HG03442 (cell line): ENCODE results near the gene SCAP.
A peak's percentile ranks its signal among the peaks of the same experiment; 100 is the strongest.
"Not testable (repeated sequence)": the region's sequence is repeated elsewhere in the genome, so short reads cannot be mapped to it uniquely, and the experiment has no call there.

Experiments
- ATAC-seq: cut with Tn5 transposase; IDR thresholded peaks from one replicate; pipeline ENCODE4 v1.9.1; 2021; ENCODE audit warnings: mild to moderate bottlenecking, moderate library complexity; ENCODE audit not compliant: unreplicated experiment

Gene SCAP

DNA sequence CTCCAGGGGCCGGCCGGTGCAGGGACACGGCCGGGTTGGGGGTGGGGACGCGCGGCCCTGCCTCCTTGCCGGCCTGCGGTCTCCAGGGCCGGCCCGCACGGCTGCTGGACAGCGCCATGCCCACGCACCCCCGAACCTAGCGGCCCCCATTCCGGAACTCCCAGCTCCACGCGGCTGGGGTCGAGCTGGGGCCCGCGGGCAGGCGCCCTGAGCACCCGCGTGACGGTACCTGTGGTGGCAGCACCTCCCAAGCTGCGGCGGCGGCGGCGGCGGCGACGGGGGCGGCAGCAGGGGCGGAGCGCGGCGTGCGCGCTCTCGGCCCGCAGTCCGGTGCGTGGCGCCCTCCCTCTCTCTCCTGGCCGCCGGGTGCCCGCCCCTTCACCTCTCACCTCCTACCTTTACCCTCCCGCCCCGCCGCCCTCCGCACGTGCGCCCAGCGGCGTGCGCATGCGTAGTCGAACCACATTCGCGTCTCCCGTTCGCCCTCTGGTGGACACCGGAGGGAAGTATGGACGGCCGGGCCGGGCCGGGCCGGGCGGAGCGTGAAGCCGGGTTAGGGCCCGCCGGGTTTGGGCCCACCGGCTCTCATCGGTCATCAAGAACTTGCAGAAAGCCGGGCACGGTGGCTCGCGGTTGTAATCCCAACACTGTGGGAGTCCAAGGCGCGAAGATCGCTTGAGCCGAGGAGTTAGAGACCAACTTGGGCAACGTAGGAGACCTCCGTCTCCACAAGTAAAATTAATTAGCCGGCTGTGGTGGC, at the start of gene SCAP:
TSS of gene SCAP (minus strand) at position 372 of the 760 bp plus-strand sequence. CDS start 32,948 bp downstream, outside the sequence.
- ATAC-seq: peak; percentile 89

DNA sequence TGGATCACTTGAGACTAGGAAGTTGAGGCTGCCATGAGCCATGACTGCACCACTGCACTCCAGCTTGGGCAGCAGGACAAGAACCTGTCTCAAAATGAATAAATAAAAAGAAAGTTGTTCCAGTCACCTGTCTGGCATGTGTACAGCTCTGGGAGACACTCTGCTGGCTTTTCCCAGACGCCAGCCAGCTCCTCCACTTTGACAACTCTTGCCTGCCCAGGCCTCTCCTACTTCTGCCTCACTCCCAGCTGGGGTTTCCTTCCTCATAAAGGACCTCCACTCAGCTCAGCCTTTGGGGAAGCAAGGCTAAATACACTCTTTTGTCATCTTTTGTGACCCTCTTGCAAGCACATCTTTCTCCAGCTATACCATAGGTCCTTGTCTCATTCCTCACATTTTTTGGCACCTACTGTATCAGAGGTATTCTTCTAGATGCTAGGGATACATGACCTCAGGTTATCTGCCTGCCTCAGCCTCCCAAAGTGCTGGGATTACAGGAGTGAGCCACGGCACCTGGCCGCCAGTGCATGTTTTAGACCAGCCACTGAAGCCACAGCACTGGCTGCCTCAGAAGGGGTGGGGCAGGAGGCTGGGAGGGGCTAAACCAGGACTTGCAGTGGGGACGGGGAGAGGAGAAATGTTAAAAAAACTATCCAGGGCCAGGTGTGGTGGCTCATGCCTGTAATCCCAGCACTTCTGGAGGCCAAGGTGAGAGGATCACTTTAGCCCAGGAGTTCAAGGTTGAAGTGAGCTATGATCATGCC, 47.8 kb upstream of the SCAP start:
- ATAC-seq: no peak

DNA sequence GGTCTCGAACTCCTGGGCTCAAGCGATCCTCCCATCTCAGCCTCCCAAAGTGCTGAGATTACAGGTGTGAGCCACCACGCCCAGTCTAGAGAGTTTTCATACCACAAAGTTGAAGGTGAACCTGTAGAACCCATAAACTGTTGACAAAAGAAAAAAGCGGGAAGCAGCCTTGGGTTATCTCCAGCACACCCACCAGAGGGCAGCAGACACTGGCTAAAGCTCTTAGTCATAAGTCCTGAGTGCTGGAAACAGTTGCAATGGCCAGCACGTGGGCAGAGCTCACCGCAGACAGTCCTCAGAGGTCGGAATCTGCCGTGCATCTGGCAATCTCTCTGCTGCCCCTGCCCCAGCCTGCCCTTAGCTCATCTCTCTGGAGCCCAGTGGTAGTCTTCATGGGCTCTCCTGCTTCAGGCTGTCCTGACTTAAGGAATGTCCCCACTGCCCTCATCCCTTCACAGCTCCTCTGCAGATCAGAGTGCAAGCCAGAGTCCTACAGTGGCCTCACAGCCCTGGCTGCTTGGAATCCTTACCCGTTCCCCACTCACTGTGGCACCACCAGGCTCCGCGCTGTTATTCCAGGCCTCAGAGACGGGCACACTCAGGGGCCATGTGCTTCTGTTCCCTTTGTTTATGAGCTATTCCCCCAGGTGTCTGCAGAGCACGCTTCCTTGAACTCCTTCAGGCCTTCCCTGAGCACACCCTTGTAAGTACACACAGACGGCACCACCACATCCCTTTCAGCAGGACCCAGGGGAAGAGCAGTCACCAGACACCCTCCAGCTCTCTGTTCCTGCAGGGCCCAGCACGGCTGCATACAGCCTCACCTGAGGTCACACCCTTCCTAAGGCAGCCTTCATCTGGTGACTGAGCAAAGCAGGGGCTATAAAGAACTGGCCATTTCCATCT, 46.6 kb upstream of the SCAP start:
- peak; percentile 69 for ATAC-seq

- no peak for ATAC-seq
These were observed 45.0 kb upstream of the SCAP start for GRCh38 chr3:47520756-47521155.

- no peak for ATAC-seq
These were observed 42.2 kb upstream of the SCAP start for GRCh38 chr3:47517937-47518336.

DNA sequence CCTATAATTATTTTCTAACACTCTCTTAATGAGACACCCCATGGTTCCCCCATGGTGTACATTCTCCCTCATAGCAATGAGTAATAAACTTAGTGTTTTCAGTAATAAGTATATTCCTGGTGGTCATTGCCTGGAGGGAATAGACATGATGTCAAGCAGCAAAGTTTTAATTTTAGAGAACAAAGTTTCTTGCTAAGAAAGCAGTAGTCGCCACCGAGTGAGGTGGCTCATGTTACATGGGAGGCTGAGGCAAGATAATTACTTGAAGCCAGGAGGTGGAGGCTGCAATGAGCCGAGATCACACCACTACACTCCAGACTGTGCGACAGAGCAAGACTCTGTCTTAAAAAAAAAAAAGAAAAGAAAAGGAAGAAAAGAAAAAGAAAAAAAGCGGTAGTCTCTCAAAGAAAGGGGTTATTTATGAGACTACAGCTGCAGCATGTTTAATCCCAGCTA, 40.2 kb upstream of the SCAP start:
- ATAC-seq: no peak

DNA sequence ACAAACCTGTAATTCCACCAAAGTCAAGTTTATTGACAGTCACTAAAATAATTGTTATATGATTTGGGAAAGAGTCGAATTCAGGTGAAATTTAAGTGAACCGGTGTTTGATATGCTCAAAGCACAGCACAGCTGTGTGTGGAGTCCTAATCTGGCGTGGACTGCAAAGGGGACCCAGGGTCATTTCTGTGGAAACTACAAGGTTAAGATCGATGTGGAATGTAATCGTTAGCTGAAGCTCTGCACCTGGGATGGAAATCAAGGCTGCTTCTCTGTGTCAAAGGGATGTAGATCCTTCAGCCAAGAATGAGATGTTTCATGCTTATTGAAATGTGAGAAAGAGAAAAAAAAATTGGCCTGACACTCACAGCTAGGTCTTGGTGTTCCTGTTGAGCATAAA, 39.4 kb upstream of the SCAP start:
- no peak for ATAC-seq

- ATAC-seq: peak; percentile 94
These were observed 37.6 kb upstream of the SCAP start, which contains the start of gene ELP6 for GRCh38 chr3:47513125-47513929. ELP6 (minus strand) TSS chr3:47513712; CDS start chr3:47513590, 122 bp downstream.

- ATAC-seq: no peak
These were observed 36.8 kb upstream of the SCAP start for GRCh38 chr3:47512416-47513124.

DNA sequence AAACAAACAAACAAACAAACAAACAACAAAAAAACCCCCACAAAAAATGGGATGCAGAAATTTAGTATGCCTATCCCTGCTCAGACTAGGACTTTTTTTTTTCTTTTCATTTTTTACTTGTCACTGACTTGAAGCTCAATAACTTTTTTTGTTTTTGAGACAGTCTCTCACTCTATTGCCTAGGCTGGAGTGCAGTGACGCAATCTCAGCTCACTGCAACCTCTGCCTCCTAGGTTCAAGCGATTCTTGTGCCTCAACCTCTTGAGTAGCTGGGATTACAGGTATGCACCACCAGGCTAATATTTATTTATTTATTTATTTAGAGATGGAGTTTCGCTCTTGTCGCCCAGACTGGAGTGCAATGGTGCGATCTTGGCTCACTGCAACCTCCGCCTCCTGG, 29.5 kb upstream of the SCAP start:
- ATAC-seq: not testable (repeated sequence)

DNA sequence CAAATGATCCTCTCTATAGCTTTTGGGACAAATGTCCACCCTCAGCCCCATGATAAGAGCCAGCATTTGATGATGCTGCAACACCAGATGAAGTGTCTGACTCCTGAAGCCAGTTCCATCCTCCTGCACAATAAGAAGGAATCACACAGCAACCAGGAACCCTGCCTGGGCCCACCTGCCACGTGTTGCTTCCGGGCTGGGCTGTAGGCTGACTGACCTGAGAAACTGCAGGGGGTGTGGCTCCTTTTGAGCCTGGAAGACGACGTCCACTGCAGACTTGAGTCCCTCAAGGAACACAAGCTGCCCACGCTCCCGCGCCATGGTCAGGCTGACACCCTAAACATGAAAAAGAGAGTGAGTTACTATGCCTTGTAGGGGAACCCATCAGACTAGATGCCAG, 28.4 kb upstream of the SCAP start:
- ATAC-seq: no peak

DNA sequence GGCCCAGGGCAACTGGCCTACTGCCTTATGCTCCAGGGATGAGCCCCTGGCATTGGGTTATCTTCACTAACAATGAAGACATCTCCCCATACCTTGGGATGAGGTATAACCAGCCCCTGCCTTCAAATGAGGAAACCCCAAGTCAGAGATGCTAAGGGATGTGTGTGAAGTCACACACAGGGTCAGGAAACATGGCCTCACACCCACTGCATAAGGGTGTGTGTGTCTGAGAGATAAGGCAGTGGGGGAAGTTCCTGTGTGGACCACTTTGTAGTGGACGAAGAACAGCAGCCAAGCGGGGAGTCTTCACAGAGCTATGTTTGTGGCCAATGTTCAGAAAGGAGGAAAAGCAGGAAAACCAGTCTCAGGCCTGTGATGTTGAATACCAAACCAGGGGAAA, 27.3 kb upstream of the SCAP start:
- ATAC-seq: no peak

DNA sequence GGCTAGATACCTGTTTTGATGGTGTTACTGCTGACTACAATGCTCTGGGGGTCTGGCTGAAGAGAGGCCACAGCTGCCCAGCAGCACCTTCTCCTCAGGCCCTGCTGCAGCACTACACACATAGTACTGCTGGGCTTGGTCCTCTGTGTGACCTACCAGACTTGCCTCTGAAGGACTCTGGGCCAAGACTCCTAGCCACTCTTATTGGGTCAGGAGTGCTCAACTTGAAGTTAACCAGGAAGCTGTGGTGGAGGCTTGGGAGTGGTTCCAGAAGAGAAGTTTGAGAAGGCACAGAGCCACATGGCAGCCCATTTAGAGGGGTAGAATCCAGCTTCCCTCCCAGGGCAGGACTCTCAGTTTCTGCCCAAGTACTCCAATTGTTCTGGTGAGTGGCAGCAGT, 21.2 kb upstream of the SCAP start:
- no peak for ATAC-seq

DNA sequence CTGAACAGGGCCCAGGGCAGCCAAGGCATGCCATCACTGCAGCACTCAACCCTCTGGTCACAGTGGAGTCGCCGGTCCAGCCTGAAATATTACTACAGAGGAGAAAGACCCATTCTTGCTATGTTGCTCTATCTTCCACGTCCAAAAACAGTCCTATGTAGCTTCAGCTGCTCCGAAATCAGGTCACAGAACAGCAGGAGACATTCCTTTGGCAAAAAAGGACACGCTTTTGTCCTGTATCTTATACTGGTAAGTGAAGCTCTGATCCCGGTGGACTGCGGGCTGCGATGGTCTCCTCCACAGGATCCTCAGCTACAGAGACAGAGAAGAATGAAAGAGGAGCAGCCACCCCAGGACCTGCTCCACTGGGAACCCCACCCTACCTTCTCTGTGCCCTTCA, 20.1 kb upstream of the SCAP start:
- ATAC-seq: no peak

GRCh38 chr3:47495111-47495510, 19.4 kb upstream of the SCAP start:
- ATAC-seq: no peak

DNA sequence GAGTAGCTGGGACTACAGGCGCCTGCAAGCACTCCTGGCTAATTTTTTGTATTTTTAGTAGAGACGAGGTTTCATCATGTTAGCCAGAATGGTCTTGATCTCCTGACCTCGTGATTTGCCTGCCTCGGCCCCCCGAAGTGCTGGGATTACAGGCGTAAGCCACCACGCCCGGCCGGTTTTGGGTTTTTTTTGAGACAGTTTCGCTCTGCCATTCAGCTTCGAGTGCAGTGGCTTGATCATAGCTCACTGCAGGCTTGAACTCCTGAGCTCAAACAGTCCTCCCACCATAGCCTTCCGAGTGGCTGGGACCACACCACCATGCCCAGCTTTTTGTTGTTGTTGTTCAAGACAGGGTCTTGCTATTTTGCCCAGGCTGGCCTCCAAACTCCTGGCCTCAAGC, 16.0 kb upstream of the SCAP start:
- no peak for ATAC-seq

DNA sequence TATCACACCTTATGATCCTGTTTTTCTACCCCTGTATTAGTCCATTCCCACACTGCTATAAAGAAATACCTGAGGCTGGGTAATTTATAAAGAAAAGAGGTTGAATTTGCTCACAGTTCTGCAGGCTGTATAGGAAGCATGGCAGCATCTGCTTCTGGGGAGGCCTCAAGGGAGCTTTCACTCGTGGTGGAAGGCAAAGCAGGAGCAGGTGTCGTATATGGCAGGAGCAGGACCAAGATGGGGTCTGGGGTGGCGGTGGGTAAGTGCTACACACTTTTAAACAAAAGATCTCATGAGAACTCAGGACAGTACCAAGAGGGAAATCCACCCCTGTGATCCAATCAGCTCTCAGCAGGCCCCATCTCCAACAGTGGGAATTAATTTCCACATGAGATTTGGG, 15.4 kb upstream of the SCAP start:
- ATAC-seq: no peak

- ATAC-seq: no peak
These were observed 11.5 kb upstream of the SCAP start for GRCh38 chr3:47487265-47487664.

DNA sequence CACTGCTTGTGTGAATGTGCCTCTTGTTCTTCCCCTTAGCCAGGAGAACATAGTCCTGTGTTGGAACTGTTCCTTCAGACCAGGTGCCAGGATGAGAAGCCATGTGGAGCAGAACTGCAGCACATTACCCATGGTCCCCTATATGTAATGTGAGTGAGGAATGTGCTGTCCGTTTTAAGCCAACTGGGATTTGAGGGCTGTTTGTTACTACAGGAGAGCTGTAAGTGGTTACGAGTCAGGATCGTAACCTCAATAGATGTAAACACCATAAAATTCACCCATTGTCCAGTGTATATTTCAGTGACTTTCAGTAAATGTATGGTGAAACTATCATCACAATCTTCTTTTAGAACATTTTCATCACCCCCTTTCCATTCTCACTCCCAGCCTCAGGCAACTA, 10.1 kb upstream of the SCAP start:
- no peak for ATAC-seq

- ATAC-seq: no peak
These were observed 6.6 kb upstream of the SCAP start for GRCh38 chr3:47482366-47482765.
